ENCODE measurements around the gene CHTOP. TPM values are rescaled to one million over a fixed set of nuclear protein-coding genes. Genes with fewer than 3 reads are reported as not detected.

Gene CHTOP
- total and polyA plus RNA-seq, 2 of the 8 experiments (the other 6 are each of a cell fraction or from before 2014, with no cell fraction given), result 84.6 to 104 TPM

DNA sequence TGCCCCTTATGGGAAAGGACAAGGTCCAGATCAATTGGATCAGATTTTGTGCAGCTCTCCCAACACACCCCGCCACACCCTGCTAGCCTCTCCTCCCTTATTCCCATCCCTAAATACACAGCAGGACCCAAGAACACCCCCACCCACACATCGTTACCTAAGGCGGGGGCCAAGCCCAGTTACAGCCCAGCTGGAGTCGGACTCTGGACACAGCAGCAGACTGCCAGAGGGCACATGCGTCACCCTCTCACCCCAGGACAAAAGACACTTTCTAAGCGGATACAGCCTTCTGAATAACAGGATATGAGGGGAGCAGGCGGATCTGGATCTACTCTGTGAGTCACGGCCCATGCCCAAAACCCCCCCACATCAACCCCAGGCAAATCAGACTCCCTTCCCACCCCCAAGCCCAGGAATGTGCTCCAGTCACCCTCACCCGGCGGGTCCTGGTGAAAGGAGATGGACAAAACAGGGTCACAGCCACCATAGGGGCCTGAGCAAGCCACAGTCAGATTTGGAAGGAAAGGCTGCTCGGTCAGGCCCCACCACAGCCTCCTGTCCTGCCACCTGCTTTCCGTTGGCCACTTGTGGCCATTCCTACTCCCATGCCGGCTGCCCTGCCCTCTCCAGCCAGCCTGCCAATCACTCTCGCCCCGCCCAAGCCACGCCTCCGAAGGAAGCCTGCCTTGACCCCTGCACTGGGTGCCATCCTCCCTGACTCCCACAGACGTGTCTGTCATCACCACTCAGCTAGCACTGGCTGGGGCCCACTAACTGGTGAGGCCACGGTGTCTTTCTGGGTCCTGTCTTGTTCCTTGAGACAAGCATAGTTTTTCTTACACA, 24.9 kb upstream of the CHTOP start:
- Histone ChIP-seq H3K9me3 (ENCODE audit: insufficient read depth in 2 of 2, low read depth in 1 of 2, low read length in 1 of 2) (no peaks in the 10 kb centered on the region), H3K27ac (ENCODE audit: low read depth, low read length) (no peak overlapping the region), H4K91ac (replicated peaks; ENCODE audit: insufficient read length, low read length) (peak overlapping the region; percentile 75), H2AFZ (ENCODE audit: low read length) (peak overlapping the region; percentile 45; the same call in 1 of the 2 replicates), H3K36me3 (ENCODE audit: control insufficient read depth in 2 of 4, insufficient read depth in 4 of 4, low read length in 3 of 4) (no peaks in the 10 kb centered on the region), H4K5ac (ENCODE audit: insufficient read length, low read depth, low read length) (no peak overlapping the region), H2BK15ac (ENCODE audit: low read length) (peak overlapping the region; percentile 95; the same call in 1 of the 2 replicates), H2AK5ac (ENCODE audit: low read depth, low read length) (peak overlapping the region; percentile 11; the same call in 1 of the 2 replicates), H3K4me1 (replicated peaks in 1 of 4; ENCODE audit: control insufficient read depth in 3 of 4, insufficient read depth in 4 of 4, low read length in 3 of 4) (peaks cover 0 to 35% (median 21%) of the 10 kb centered on the region in 4 experiments; a peak in 6 of 7 replicates), H3K27me3 (replicated peaks in 1 of 4; ENCODE audit: control insufficient read depth in 3 of 4, extremely low read depth in 1 of 4, insufficient read depth in 3 of 4, low read length in 3 of 4) (no peaks in the 10 kb centered on the region; a peak in 1 of 7 replicates), H3K79me2 (ENCODE audit: control insufficient read depth in 1 of 2, insufficient read depth in 2 of 2, low read length in 2 of 2) (no peaks in the 10 kb centered on the region), H2BK12ac (ENCODE audit: low read depth, low read length) (peak overlapping the region; percentile 92), H3K4ac (replicated peaks; ENCODE audit: insufficient read length, low read depth, low read length) (peak overlapping the region; percentile 63), H2BK20ac (ENCODE audit: low read length) (peak overlapping the region; percentile 40; the same call in 1 of the 2 replicates), H4K20me1 (replicated peaks in 1 of 2; ENCODE audit: control insufficient read depth in 1 of 2, insufficient read depth in 2 of 2, low read length in 2 of 2) (no peaks in the 10 kb centered on the region), H2BK120ac (replicated peaks; ENCODE audit: low read depth, low read length) (no peak overlapping the region), H3K79me1 (ENCODE audit: low read depth, low read length) (no peaks in the 10 kb centered on the region), H3K23me2 (ENCODE audit: low read depth, low read length) (peaks cover 3% of the 10 kb centered on the region; the same call in 1 of the 2 replicates), H3K14ac (ENCODE audit: insufficient read length) (no peak overlapping the region), H3K4me2 (ENCODE audit: insufficient read depth in 1 of 2, low read depth in 2 of 2, low read length in 2 of 2) (peak overlapping the region in 1 of 2 experiments; percentile 37; a peak in 2 of 4 replicates), H3K9ac (replicated peaks in 1 of 4; ENCODE audit: extremely low read depth in 1 of 4, low read depth in 3 of 4, low read length in 3 of 4) (no peak overlapping the region), H3K23ac (ENCODE audit: insufficient read length) (no peak overlapping the region), H3K4me3 (ENCODE audit: extremely low read depth in 1 of 4, insufficient read depth in 2 of 4, low read depth in 3 of 4, low read length in 4 of 4) (no peak overlapping the region), H2BK5ac (ENCODE audit: low read depth, low read length) (peak overlapping the region; percentile 79; the same call in 1 of the 2 replicates), H3K56ac (replicated peaks; ENCODE audit: insufficient read length, low read depth, low read length) (no peak overlapping the region), H4K8ac (ENCODE audit: extremely low read depth, insufficient read depth, low read length) (no peak overlapping the region), H3K18ac (ENCODE audit: extremely low read depth, low read length) (peak overlapping the region; percentile 62)
- ChIA-PET POLR2A (ENCODE audit: partially characterized antibody) (interaction anchor here (0.6 to 15.3 kb wide), 4 partner anchors 10 to 167 kb away, joined by 3 to 261 read pairs (median 6); partner anchors contain the start of genes CHTOP, S100A1, S100A13 and SLC27A3), CTCF (ENCODE audit: partially characterized antibody) (interaction anchor here (1.0 to 15.9 kb wide), 7 partner anchors 8 to 114 kb away, joined by 3 to 224 read pairs (median 6); partner anchors contain the start of genes S100A13 and S100A14)
- DNase-seq (ENCODE audit: low read depth in 1 of 2, low spot score in 2 of 2) (peak; percentile 41 to 90), FAIRE-seq (no peak)
- WGBS, 2 experiments (ENCODE audit: extremely low coverage in 1 of 2, insufficient coverage in 1 of 2, insufficient read length in 1 of 2, insufficient replicate concordance in 2 of 2, low coverage in 1 of 2, low lambda C conversion rate in 2 of 2, missing lambda C conversion rate in 1 of 2), result 49% methylated on average over 19 of the region's 19 CpGs; no CpG with 5 or more reads in 1 of the 2 experiments
- no peak for TF ChIP-seq GTF2F1 (IDR thresholded peaks at IDR 0.05; ENCODE audit: borderline replicate concordance, low read depth, low read length)
- no peak for TF ChIP-seq ASH2L (IDR thresholded peaks at IDR 0.05; ENCODE audit: low read length)
- no peak for TF ChIP-seq EGR1 (IDR thresholded peaks at IDR 0.05; ENCODE audit: borderline replicate concordance, low read depth, low read length)
- TF ChIP-seq BRCA1 (IDR thresholded peaks at IDR 0.05; ENCODE audit: low read depth, low read length), result no peak
- no peak for TF ChIP-seq KDM4A (IDR thresholded peaks at IDR 0.05; ENCODE audit: low read depth, low read length, severe bottlenecking)
